ENCODE measurements around the gene PIAS4.

PIAS4 gene

GRCh38 chr19:4067396-4068046, 60.0 kb downstream of the PIAS4 start (continued):
- TF ChIP-seq ZNF280D (tag by site-specific recombination; IDR thresholded peaks at IDR 0.05) = no peak
- no peak for TF ChIP-seq CTCF (tag by site-specific recombination; IDR thresholded peaks at IDR 0.05)
- no peak for TF ChIP-seq ZNF596 (tag by site-specific recombination; IDR thresholded peaks at IDR 0.05)
- no peak for TF ChIP-seq ZNF629 (tag by site-specific recombination; IDR thresholded peaks at IDR 0.05)
- no peak for TF ChIP-seq ZNF510 (tag by site-specific recombination; IDR thresholded peaks at IDR 0.05; ENCODE audit: insufficient replicate concordance)
- TF ChIP-seq, protein P1, sequence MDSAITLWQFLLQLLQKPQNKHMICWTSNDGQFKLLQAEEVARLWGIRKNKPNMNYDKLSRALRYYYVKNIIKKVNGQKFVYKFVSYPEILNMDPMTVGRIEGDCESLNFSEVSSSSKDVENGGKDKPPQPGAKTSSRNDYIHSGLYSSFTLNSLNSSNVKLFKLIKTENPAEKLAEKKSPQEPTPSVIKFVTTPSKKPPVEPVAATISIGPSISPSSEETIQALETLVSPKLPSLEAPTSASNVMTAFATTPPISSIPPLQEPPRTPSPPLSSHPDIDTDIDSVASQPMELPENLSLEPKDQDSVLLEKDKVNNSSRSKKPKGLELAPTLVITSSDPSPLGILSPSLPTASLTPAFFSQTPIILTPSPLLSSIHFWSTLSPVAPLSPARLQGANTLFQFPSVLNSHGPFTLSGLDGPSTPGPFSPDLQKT (IDR thresholded peaks at IDR 0.05; ENCODE audit: borderline replicate concordance, low read depth, low read length) = no peak
- no peak for TF ChIP-seq ZNF654 (tag by site-specific recombination; IDR thresholded peaks at IDR 0.05; ENCODE audit: low read depth)
- TF ChIP-seq ZBTB48 (tag by site-specific recombination; IDR thresholded peaks at IDR 0.05) = peak; percentile 68; the same call in 1 of the 2 replicates
- no peak for TF ChIP-seq ZSCAN30 (tag by site-specific recombination; IDR thresholded peaks at IDR 0.05)
- TF ChIP-seq ZNF394 (tag by site-specific recombination; IDR thresholded peaks at IDR 0.05; ENCODE audit: borderline replicate concordance) = no peak
- TF ChIP-seq ZNF341 (tag by site-specific recombination; IDR thresholded peaks at IDR 0.05; ENCODE audit: low read depth) = no peak; the same call in 1 of the 2 replicates
- no peak for TF ChIP-seq ZNF473 (tag by site-specific recombination; IDR thresholded peaks at IDR 0.05)
- TF ChIP-seq, protein P2, sequence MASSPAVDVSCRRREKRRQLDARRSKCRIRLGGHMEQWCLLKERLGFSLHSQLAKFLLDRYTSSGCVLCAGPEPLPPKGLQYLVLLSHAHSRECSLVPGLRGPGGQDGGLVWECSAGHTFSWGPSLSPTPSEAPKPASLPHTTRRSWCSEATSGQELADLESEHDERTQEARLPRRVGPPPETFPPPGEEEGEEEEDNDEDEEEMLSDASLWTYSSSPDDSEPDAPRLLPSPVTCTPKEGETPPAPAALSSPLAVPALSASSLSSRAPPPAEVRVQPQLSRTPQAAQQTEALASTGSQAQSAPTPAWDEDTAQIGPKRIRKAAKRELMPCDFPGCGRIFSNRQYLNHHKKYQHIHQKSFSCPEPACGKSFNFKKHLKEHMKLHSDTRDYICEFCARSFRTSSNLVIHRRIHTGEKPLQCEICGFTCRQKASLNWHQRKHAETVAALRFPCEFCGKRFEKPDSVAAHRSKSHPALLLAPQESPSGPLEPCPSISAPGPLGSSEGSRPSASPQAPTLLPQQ (tag by site-specific recombination; IDR thresholded peaks at IDR 0.05) = no peak
- TF ChIP-seq PRDM1 (tag by site-specific recombination; IDR thresholded peaks at IDR 0.05) = no peak
- TF ChIP-seq ZNF521 (tag by site-specific recombination; IDR thresholded peaks at IDR 0.05) = no peak
- TF ChIP-seq ZNF776 (tag by site-specific recombination; IDR thresholded peaks at IDR 0.05; ENCODE audit: borderline replicate concordance) = no peak
- TF ChIP-seq ZSCAN16 (tag by site-specific recombination; IDR thresholded peaks at IDR 0.05) = no peak
- TF ChIP-seq ZNF248 (tag by site-specific recombination; IDR thresholded peaks at IDR 0.05) = no peak
- no peak for TF ChIP-seq ZNF792 (tag by site-specific recombination; IDR thresholded peaks at IDR 0.05)
- TF ChIP-seq RBAK (tag by site-specific recombination; IDR thresholded peaks at IDR 0.05) = no peak
- TF ChIP-seq MYNN (tag by site-specific recombination; IDR thresholded peaks at IDR 0.05; ENCODE audit: borderline replicate concordance) = no peak
- peak; percentile 63 for TF ChIP-seq GLIS2 (tag by site-specific recombination; IDR thresholded peaks at IDR 0.05)
- no peak for TF ChIP-seq ZNF513 (tag by site-specific recombination; IDR thresholded peaks at IDR 0.05)
- no peak for TF ChIP-seq ZNF529 (tag by site-specific recombination; IDR thresholded peaks at IDR 0.05; ENCODE audit: insufficient replicate concordance)
- TF ChIP-seq ZNF785 (tag by site-specific recombination; IDR thresholded peaks at IDR 0.05) = no peak
- TF ChIP-seq, protein P3, sequence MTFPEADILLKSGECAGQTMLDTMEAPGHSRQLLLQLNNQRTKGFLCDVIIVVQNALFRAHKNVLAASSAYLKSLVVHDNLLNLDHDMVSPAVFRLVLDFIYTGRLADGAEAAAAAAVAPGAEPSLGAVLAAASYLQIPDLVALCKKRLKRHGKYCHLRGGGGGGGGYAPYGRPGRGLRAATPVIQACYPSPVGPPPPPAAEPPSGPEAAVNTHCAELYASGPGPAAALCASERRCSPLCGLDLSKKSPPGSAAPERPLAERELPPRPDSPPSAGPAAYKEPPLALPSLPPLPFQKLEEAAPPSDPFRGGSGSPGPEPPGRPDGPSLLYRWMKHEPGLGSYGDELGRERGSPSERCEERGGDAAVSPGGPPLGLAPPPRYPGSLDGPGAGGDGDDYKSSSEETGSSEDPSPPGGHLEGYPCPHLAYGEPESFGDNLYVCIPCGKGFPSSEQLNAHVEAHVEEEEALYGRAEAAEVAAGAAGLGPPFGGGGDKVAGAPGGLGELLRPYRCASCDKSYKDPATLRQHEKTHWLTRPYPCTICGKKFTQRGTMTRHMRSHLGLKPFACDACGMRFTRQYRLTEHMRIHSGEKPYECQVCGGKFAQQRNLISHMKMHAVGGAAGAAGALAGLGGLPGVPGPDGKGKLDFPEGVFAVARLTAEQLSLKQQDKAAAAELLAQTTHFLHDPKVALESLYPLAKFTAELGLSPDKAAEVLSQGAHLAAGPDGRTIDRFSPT (tag by site-specific recombination; IDR thresholded peaks at IDR 0.05) = 0 out of 2 replicates have a peak, but pooled peaks have one; percentile 37
- TF ChIP-seq, protein P4, sequence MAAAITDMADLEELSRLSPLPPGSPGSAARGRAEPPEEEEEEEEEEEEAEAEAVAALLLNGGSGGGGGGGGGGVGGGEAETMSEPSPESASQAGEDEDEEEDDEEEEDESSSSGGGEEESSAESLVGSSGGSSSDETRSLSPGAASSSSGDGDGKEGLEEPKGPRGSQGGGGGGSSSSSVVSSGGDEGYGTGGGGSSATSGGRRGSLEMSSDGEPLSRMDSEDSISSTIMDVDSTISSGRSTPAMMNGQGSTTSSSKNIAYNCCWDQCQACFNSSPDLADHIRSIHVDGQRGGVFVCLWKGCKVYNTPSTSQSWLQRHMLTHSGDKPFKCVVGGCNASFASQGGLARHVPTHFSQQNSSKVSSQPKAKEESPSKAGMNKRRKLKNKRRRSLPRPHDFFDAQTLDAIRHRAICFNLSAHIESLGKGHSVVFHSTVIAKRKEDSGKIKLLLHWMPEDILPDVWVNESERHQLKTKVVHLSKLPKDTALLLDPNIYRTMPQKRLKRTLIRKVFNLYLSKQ (tag by site-specific recombination; IDR thresholded peaks at IDR 0.05; ENCODE audit: borderline replicate concordance) = no peak

All from HEK293 (cell line).